Adipose tissue (tissue), 3 donors: ENCODE measurements around the gene BTF3L4. TPM values are rescaled to one million over a fixed set of nuclear protein-coding genes. Genes with fewer than 3 reads are reported as not detected.

Experiments
- H3K27ac ChIP-seq: one replicate; pipeline ENCODE4 v1.5.1; 2013; ENCODE audit warnings: low read depth, low read length
- WGBS, 3 donors: extraction: QIAGEN DNeasy Blood & Tissue Kit; methylation state at CpG; one replicate each; pipeline ENCODE4 v1.1.7; 2013; 5-methylcytosine and 5-hydroxymethylcytosine counted together
- polyA plus RNA-seq, 3 donors: library from polyadenylated mRNA; stranded (reverse); fragments of 200-250 nt; gene quantifications; one replicate each; pipeline ENCODE4 v1.2.3, GENCODE V29; 2013
- donor health status: healthy with polysubstance abuse.
- donor health status: Bipolar disorder and iron deficiency.
- donor health status: healthy.

Gene BTF3L4
- polyA plus RNA-seq, 3 donors = 26.2 to 57.7 (median 44.6) TPM

DNA sequence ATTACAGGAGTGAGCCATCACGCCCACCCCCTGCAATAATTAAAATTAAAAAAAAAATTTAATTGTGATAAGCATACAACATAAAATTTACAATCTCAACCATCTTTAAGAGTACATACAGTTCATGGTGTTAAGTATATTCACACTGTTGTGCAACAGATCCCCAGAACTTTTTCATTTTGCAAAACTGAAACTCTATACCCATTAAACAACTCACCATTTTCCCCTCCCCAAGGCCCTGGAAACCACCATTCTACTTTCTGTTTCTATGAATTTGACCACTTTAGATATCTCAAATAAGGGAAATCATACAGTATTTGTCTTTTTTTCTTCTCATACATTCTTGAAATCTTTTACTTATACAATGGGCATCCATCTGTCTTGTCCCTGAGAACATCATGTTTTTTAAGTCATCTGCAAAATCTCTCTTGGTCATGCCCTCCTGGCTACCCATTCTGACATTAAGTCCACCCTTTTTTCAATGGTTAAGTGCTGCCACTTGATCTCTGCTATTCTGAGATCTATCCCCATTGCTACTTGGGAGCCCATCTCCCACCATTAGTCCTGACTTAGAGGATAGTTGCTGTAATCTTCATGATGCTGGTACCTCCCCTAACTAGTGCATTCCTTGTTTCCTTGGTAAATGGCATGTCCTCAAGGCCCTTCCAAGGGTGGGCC lies 46.4 kb downstream of the BTF3L4 start:
- 92 to 100% (median 96%) methylated on average over 1 of the region's 1 CpG for WGBS, 3 donors
- H3K27ac ChIP-seq = no peak overlapping the region

- no peak overlapping the region for H3K27ac ChIP-seq
Measured at GRCh38 chr1:52111492-52111891, 55.4 kb downstream of the BTF3L4 start.

DNA sequence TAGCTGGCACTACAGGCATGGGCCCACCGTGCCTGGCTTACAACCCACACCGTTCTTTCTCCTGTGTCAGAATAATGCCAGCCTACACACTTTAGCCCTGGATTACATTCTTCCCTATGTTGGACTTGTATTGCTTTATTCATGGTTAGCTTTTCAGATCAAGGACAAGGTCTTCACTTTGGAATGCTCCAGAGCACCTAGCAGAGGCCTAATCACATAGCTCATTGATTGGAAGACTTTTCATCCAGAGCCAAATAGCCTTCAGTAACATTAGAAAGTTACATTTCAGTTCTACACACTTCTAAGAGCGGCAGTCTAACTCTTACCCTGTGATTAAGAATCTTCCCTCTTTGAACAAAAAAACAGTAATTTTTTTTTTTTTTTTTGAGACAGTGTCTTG lies 56.4 kb downstream of the BTF3L4 start:
- H3K27ac ChIP-seq = no peak overlapping the region
- 35 to 94% (median 92%) methylated on average over 3 of the region's 3 CpGs for WGBS, 3 donors

- 50 to 73% (median 71%) methylated on average over 12 of the region's 12 CpGs for WGBS, 3 donors
Measured at GRCh38 chr1:52119301-52120079, 63.4 kb downstream of the BTF3L4 start.

DNA sequence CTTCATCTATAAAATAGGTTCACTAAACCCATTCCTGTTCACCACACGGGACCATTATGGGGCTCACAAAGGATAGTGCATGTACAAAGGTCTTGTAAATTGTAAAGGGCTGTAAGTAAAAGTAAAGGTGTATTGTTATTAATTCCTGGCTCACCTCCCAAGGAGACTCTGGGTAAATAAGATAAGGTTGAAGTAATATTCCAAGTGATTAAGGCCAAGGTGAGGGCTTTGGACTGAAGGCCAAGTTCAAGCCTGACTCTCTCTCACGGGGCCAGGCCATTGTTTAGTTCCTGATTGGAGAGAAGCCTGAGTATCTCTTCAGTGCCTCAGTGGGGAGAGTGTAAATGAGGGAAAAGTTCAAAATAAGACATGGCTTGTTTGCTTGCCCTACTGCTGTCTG lies 66.3 kb downstream of the BTF3L4 start:
- WGBS, 3 donors = 22 to 73% (median 61%) methylated on average over 2 of the region's 2 CpGs
- no peak overlapping the region for H3K27ac ChIP-seq

More at GRCh38 chr1:52119301-52120079, 63.4 kb downstream of the BTF3L4 start:
- H3K27ac ChIP-seq = no peak overlapping the region

DNA sequence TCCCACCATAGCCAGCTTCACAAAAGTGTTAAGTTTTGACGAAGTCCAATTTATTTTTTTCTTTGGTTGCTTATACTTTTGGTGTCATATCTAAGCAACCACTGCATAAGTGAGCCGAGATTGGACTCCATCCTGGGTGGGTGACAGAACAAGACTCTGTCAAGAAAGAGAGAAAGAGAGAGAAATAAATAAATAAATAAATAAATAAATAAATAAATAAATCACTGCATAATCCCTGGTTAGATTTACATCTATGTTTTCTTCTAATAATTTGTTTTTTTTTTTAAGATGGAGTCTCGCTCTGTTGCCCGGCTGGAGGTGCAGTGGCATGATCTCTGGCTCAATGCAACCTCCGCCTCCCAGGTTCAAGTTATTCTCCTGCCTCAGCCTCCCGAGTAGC lies 67.5 kb downstream of the BTF3L4 start:
- H3K27ac ChIP-seq = no peak overlapping the region
- WGBS, 3 donors = 93 to 94% (median 94%) methylated on average over 6 of the region's 6 CpGs

DNA sequence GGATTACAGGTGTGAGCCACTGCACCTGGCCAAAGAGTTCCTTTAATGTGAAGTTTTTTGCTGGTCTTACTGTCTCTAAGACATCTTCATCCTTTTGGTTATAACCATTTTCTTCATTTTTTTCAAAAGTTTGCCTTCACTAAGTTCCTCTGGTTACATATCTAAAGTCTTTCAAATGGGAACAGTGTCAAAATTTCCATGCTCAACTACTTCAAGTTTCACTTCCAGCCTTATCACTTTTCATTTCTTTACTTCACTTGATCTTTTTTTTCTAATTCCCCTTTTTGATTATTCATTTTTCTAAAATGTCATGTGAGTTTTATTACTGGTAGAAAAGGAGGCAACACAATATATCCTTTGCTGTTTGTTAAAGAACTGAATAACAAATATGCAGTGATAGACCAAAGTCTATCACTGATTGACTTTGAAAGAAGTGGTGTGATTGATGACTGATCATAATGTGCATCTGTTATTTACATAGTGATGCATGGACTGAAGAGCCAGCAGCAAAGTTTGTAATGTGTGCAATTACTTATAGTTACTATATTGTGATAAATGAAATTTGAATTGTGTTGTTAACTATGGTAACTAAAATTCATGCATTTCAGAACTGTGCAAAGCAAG lies 69.8 kb downstream of the BTF3L4 start:
- H3K27ac ChIP-seq = no peak overlapping the region

DNA sequence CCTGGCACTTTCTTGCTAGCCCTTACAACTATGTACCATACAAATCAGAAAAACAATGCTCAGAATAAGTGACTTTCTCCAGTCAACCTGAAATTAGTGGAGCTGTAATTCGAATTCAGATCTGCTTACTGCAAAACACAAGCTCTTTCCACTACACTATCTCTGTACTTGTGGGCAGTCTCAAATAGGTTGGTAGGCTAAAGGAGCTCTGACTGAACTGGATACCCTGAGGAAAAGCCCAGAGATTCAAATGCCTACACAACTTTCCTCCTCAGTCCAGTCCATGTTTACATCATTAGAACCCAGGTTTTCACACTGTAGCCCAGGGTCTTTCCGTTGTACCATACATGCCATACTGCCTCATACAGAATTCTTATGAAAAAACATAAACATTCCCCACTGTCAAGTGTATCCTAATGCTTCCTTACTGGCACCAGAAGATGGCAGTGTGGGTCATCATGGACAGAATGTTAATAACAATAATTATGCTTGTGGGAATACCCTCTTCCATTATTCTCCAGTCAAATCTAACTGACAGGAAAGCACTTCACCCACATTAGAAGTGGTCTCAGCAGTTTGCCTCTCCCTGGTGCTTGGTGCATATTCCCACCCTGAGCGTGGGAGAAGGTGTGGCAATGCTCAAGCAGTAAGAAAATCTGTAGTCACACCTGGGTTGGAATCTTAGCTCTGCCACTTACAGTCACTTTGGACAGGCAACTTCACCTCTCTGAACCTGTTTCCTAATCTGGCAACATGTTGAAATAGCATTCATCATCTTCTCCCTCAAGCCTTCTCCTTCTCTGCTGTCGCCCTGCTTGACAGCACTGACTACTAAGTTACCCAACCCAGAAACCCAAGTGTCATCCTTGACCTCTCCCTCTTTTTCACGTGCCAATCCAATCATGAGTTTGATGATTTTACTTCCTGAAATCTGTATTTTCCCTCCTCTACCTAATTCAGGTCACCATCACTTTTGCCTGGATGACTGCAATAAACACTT lies 71.4 kb downstream of the BTF3L4 start:
- WGBS, 3 donors = 26 to 33% (median 30%) methylated on average over 5 of the region's 5 CpGs
- H3K27ac ChIP-seq = no peak overlapping the region

DNA sequence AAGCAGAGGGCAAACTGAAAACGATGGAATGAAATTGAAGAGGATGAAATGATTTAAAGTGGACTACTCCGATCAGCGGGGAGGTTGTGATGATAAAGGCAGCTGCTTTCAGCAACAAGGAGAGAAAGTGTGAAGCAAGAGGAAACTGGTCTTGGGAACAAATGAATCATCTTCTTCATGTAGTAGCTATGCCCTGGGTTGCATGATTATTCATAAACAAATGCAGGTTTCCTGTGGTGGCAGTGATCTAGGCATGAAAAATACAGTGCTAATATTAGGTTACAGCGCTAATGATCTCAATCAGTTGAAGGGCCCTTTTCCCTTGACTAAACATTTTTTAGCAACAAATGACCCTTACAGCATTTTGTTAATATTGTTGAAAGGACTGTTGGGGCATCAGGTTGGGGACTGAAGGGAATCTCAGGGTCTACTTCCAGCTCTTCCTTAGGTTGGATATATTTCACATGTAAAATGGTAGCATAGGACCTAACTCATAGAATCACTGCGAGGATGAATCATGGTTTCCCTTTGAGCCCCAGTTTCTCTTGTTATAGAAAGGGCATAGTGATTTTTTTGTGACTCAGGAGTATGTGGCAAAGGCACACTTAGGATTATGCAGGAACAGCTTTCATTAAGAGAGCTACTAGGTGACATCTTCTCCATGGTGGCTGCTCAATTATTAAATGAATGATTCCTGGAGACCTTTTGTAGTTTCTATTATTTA lies 83.9 kb downstream of the BTF3L4 start:
- H3K27ac ChIP-seq = no peak overlapping the region
- 55 to 86% (median 65%) methylated on average over 5 of the region's 5 CpGs for WGBS, 3 donors

Other genes starting within 250 kb of the BTF3L4 start
- 10 to 100 TPM; 51.4 to 82.0 (median 70.0) TPM for gene NRDC, start 177.6 kb upstream of the BTF3L4 start, polyA plus RNA-seq
- gene RAB3B, start 65.6 kb upstream of the BTF3L4 start, polyA plus RNA-seq = under 1 TPM; under 0.01 to 0.56 (median 0.03) TPM
- gene KTI12, start 22.5 kb upstream of the BTF3L4 start, polyA plus RNA-seq = 10 to 100 TPM in 1 of 3 donors, 1 to 10 TPM in 2; 3.8 to 13.7 (median 4.8) TPM
- gene TXNDC12, start 1.1 kb upstream of the BTF3L4 start, polyA plus RNA-seq = 10 to 100 TPM; 23.4 to 27.6 (median 25.6) TPM
- 10 to 100 TPM in 2 of 3 donors, 1 to 10 TPM in 1; 7.4 to 13.4 (median 10.1) TPM for gene ZFYVE9, start 85.8 kb downstream of the BTF3L4 start, polyA plus RNA-seq